Liver (tissue), 9 donors: ENCODE measurements around the gene TMEM163. TPM values are rescaled to one million over a fixed set of nuclear protein-coding genes. Genes with fewer than 3 reads are reported as not detected.

Source experiments
- DNase-seq: peaks from one replicate; pipeline ENCODE4 v3.0.0-alpha.2; 2017; ENCODE audit warnings: low spot score
- H3K27ac ChIP-seq, 2 donors: one replicate each; pipeline ENCODE4 v1.7.0; 2013; ENCODE audit warnings: inconsistent platforms in 2 of 2, low read length in 2 of 2, control low read depth in 1 of 2, low read depth in 1 of 2, mild to moderate bottlenecking in 1 of 2
- H3K27me3 ChIP-seq, 4 donors: one replicate each; pipeline versions ENCODE4 v1.6.1 to v1.7.0; 2013; ENCODE audit warnings: low read length in 3 of 4, inconsistent platforms in 1 of 4, mild to moderate bottlenecking in 1 of 4, moderate library complexity in 1 of 4; ENCODE audit not compliant: control insufficient read depth in 4 of 4, insufficient read depth in 4 of 4
- H3K36me3 ChIP-seq, 4 donors: one replicate each; pipeline versions ENCODE4 v1.6.1 to v1.7.0; 2013; ENCODE audit warnings: low read length in 3 of 4, mild to moderate bottlenecking in 3 of 4, low read depth in 1 of 4, moderate library complexity in 1 of 4; ENCODE audit not compliant: control insufficient read depth in 4 of 4, insufficient read depth in 3 of 4
- H3K4me1 ChIP-seq, 4 donors: one replicate each; pipeline versions ENCODE4 v1.6.1 to v1.7.0; 2013; ENCODE audit warnings: low read length in 3 of 4, mild to moderate bottlenecking in 3 of 4, moderate library complexity in 1 of 4; ENCODE audit not compliant: control insufficient read depth in 4 of 4, insufficient read depth in 4 of 4
- H3K4me3 ChIP-seq, 3 donors: one replicate each; pipeline versions ENCODE4 v1.6.1 to v1.7.0; 2013; ENCODE audit warnings: low read length in 3 of 3, control low read depth in 1 of 3, low read depth in 1 of 3, mild to moderate bottlenecking in 1 of 3
- H3K9ac ChIP-seq, 2 donors: one replicate each; pipeline ENCODE4 v1.7.0; 2013; ENCODE audit warnings: low read length in 2 of 2, mild to moderate bottlenecking in 2 of 2, moderate library complexity in 2 of 2, control low read depth in 1 of 2, low read depth in 1 of 2
- H3K9me3 ChIP-seq, 4 donors: one replicate each; pipeline versions ENCODE4 v1.6.1 to v1.7.0; 2013; ENCODE audit warnings: low read length in 3 of 4; ENCODE audit not compliant: control insufficient read depth in 4 of 4
- ATF3 ChIP-seq: IDR thresholded peaks from 2 replicates; pipeline ENCODE4 v1.6.1; 2016; ENCODE audit warnings: antibody characterized with exemption
- CTCF ChIP-seq: fragments of 150-350 bp; IDR thresholded peaks from 2 replicates; pipeline ENCODE4 v1.5.1; 2017; ENCODE audit warnings: improper control_type of control experiment, low read depth, low read length; ENCODE audit not compliant: missing input control
- EGR1 ChIP-seq, 2 donors: IDR thresholded peaks; 2 replicates each; pipeline ENCODE4 v1.6.1; 2016 to 2018; ENCODE audit warnings: antibody characterized with exemption in 2 of 2, low read depth in 2 of 2
- FOXA1 ChIP-seq: IDR thresholded peaks from 2 replicates; pipeline ENCODE4 v1.6.1; 2016; ENCODE audit warnings: antibody characterized with exemption
- FOXA2 ChIP-seq: IDR thresholded peaks from 2 replicates; pipeline ENCODE4 v1.6.1; 2016; ENCODE audit warnings: antibody characterized with exemption
- GABPA ChIP-seq, 2 donors: IDR thresholded peaks in 1 of 2; conservative IDR thresholded peaks in 1 of 2; 2 replicates each; pipeline ENCODE4 v1.6.1; 2016; ENCODE audit warnings: antibody characterized with exemption in 2 of 2, mild to moderate bottlenecking in 1 of 2, moderate library complexity in 1 of 2
- HNF4A ChIP-seq, 2 donors: conservative IDR thresholded peaks; 2 replicates each; pipeline ENCODE4 v1.6.1; 2016; ENCODE audit warnings: antibody characterized with exemption in 2 of 2, mild to moderate bottlenecking in 2 of 2
- HNF4G ChIP-seq: IDR thresholded peaks from 2 replicates; pipeline ENCODE4 v1.6.1; 2016; ENCODE audit warnings: antibody characterized with exemption
- JUND ChIP-seq, 2 donors: IDR thresholded peaks; 2 replicates each; pipeline ENCODE4 v1.6.1; 2016; ENCODE audit warnings: antibody characterized with exemption in 2 of 2
- NR2F2 ChIP-seq: IDR thresholded peaks from 2 replicates; pipeline ENCODE4 v1.6.1; 2016; ENCODE audit warnings: antibody characterized with exemption
- RAD21 ChIP-seq, 2 donors: IDR thresholded peaks; 2 replicates each; pipeline ENCODE4 v1.6.1; 2016; ENCODE audit warnings: antibody characterized with exemption in 2 of 2, mild to moderate bottlenecking in 2 of 2
- REST ChIP-seq: IDR thresholded peaks from 2 replicates; pipeline ENCODE4 v1.6.1; 2016; ENCODE audit warnings: antibody characterized with exemption, mild to moderate bottlenecking
- RXRA ChIP-seq, 2 donors: IDR thresholded peaks; 2 replicates each; pipeline ENCODE4 v1.6.1; 2017 to 2018; ENCODE audit warnings: antibody characterized with exemption in 2 of 2, mild to moderate bottlenecking in 1 of 2
- SP1 ChIP-seq: IDR thresholded peaks from 2 replicates; pipeline ENCODE4 v1.6.1; 2018; ENCODE audit warnings: antibody characterized with exemption, mild to moderate bottlenecking
- YY1 ChIP-seq: IDR thresholded peaks from 2 replicates; pipeline ENCODE4 v1.6.1; 2016; ENCODE audit warnings: antibody characterized with exemption, mild to moderate bottlenecking
- ZBTB33 ChIP-seq: IDR thresholded peaks from 2 replicates; pipeline ENCODE4 v1.6.1; 2016; ENCODE audit warnings: antibody characterized with exemption
- WGBS: extraction: QIAGEN DNeasy Blood & Tissue Kit; methylation state at CpG from one replicate; pipeline ENCODE4 v1.1.7; 2013; 5-methylcytosine and 5-hydroxymethylcytosine counted together
- polyA plus RNA-seq, 2 donors: library from polyadenylated mRNA; stranded (reverse) in 1 of 2; unstranded in 1 of 2; fragments of 200-250 nt in 1 of 2; fragments of >200 nt in 1 of 2; fragmentation: Nextera tagmentation in 1 of 2; extraction: Ambion mirVana in 1 of 2; gene quantifications; one replicate each; pipeline versions ENCODE4 v1.2.1 to v1.2.3, GENCODE V29; 2013 to 2015
- total RNA-seq, 2 donors: library from RNA; depleted of rRNA; stranded (reverse); fragments of >200 nt; gene quantifications; one replicate each; pipeline ENCODE4 v1.2.3, GENCODE V29; 2014
- TF ChIP-seq, protein P1 (sequence below): IDR thresholded peaks from 2 replicates; pipeline ENCODE4 v1.6.1; 2016; ENCODE audit warnings: antibody characterized with exemption
- donor health status: healthy.
- donor health status: healthy.
- donor health status: healthy.
- donor health status: healthy.
- donor health status: healthy.

TMEM163 gene
- total and polyA plus RNA-seq, 4 donors = 0.08 to 0.48 (median 0.25) TPM

DNA sequence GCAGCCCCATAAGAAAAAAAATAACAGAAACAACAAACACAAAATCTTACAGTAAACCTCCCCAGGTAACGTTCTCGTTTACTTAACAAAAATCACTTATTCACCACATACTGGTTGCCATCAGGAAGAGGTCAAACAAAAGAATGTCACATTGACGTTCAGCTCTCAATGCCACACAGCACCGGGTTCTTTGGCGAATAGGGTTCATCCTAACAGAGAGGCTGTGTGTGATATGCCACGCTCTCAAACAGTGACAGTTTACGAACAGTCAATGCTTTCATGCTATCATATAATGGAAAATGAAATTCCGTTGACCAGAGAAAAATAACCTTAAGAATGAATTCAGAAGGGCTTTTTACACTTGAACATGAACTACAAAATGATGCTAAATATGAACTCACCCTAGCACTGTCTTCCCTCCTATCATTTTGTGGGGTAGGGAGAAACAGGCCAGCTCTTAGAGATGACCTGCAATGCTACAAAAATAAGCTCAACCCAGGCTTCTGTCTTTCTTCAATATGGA lies 2.0 kb downstream of the TMEM163 start:
- TF ChIP-seq FOXA2 (no peak), SP1 (no peak), RAD21 (IDR thresholded peaks at IDR 0.05) (no peak), JUND (IDR thresholded peaks at IDR 0.05) (no peak), GABPA (IDR thresholded peaks at IDR 0.05 in 1 of 2, conservative IDR thresholded peaks at IDR 0.05 in 1 of 2) (no peak), HNF4A (conservative IDR thresholded peaks at IDR 0.05) (no peak), YY1 (no peak), NR2F2 (no peak), FOXA1 (no peak), HNF4G (no peak), RXRA (IDR thresholded peaks at IDR 0.05) (no peak), ATF3 (no peak)
- TF ChIP-seq, protein P1, sequence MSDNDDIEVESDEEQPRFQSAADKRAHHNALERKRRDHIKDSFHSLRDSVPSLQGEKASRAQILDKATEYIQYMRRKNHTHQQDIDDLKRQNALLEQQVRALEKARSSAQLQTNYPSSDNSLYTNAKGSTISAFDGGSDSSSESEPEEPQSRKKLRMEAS = no peak
- H3K4me3 ChIP-seq = no peak overlapping the region
- H3K4me1 ChIP-seq = peaks cover 4 to 15% (median 11%) of the 10 kb centered on the region in 4 donors
- H3K27ac ChIP-seq = no peak overlapping the region
- H3K27me3 ChIP-seq = peaks cover 0 to 26% (median 7%) of the 10 kb centered on the region in 4 donors
- H3K9ac ChIP-seq = no peak overlapping the region
- DNase-seq = no peak
- WGBS = 69% methylated on average over 8 of the region's 8 CpGs
- no peaks in the 10 kb centered on the region for H3K9me3 ChIP-seq
- no peaks in the 10 kb centered on the region for H3K36me3 ChIP-seq

DNA sequence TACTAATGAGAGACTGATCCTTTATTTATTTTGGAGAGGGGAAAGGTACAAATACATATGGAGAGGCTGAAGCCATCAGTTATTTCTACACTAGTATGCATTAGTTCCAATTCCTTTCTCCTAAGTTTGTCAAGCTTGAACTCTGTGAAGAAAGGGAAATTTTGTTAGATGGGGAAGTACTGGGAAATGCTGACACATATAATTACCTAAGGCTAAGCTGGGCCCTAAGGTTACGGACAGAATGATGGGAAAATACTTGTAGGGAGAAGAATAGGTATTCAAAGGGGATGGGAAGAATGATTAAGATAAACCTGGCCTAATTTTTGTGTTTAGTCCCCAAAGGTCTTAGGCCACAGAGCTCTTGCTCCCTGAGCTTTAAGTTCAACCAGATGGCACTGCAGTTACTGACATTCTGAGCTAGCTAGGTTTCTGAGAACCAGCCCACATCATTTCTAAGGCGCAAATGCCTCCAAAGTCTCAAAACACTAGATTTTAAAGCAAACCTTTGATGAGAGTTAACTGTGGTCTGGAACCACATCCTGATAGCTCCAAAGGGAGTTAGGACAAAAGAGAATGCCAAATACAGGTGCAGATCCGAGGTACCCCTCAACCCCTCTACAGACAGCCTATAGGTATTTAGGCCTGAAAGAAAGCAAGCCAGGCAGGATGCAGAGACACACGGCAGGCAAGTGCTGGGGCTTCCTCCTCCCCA lies 2.7 kb downstream of the TMEM163 start:
- H3K27me3 ChIP-seq = peaks cover 0 to 26% (median 8%) of the 10 kb centered on the region in 4 donors
- WGBS = 75% methylated on average over 4 of the region's 4 CpGs
- TF ChIP-seq FOXA1 (no peak), HNF4G (no peak), ZBTB33 (no peak)
- H3K27ac ChIP-seq = no peak overlapping the region
- no peak overlapping the region for H3K9ac ChIP-seq
- H3K9me3 ChIP-seq = no peaks in the 10 kb centered on the region
- H3K4me1 ChIP-seq = peaks cover 4 to 15% (median 11%) of the 10 kb centered on the region in 4 donors
- no peak for DNase-seq
- no peak overlapping the region for H3K4me3 ChIP-seq
- no peaks in the 10 kb centered on the region for H3K36me3 ChIP-seq

DNA sequence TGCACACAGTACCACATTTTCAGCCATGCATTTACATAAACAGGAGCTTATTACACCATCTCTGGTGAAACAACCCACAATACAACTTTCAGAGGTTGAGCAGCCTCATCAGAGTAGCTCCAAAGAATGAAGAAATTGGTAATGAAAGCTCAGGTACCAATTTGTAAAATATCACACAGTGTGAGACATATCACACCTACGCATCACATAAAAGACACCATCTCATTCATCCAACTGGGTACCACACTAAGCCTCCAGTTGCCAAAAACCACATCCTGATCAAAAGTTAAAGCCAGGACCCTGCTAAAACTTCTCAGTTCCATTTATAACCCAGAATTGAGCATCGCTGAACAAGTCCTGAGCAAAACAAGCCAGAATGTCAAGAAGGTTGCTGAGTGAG lies 4.6 kb downstream of the TMEM163 start:
- no peak for DNase-seq
- Histone ChIP-seq H3K36me3 (no peaks in the 10 kb centered on the region), H3K27me3 (peaks cover 0 to 22% (median 8%) of the 10 kb centered on the region in 4 donors), H3K27ac (no peak overlapping the region), H3K4me1 (peaks cover 4 to 13% (median 11%) of the 10 kb centered on the region in 4 donors), H3K9me3 (no peaks in the 10 kb centered on the region), H3K4me3 (no peak overlapping the region), H3K9ac (no peak overlapping the region)
- 88% methylated on average over 2 of the region's 2 CpGs for WGBS
- TF ChIP-seq REST (no peak), SP1 (no peak), FOXA1 (no peak), HNF4G (no peak), EGR1 (IDR thresholded peaks at IDR 0.05; ENCODE audit: low read depth in 2 of 2) (no peak), NR2F2 (no peak), ATF3 (no peak), CTCF (no peak), YY1 (no peak), JUND (IDR thresholded peaks at IDR 0.05) (no peak)
- TF ChIP-seq, protein P1 = no peak
